ENCODE results near the gene SEC31A. TPM values are rescaled to one million over a fixed set of nuclear protein-coding genes. Genes with fewer than 3 reads are reported as not detected.

SEC31A gene
- total and polyA plus RNA-seq, 2 of the 4 experiments (the other 2 are of a cell fraction): 278 to 366 TPM

GRCh38 chr4:82825425-82825824 lies 65.5 kb downstream of the SEC31A start:
- 85% methylated on average over 3 of the region's 3 CpGs; no CpG with 5 or more reads in 1 of the 2 experiments for WGBS, 2 experiments (ENCODE audit: extremely low coverage in 2 of 2, insufficient read length in 1 of 2)
- no peaks in the 10 kb centered on the region for H3K27me3 ChIP-seq (ENCODE audit: control insufficient read depth, insufficient read depth, low read length)
- H3K9me3 ChIP-seq (ENCODE audit: control insufficient read depth, insufficient read depth, low read length): no peaks in the 10 kb centered on the region
- no peak overlapping the region for H2BK20ac ChIP-seq (ENCODE audit: low read depth, low read length)
- no peak overlapping the region for H3K14ac ChIP-seq (replicated peaks; ENCODE audit: low read depth, low read length)
- TF ChIP-seq, protein P1, sequence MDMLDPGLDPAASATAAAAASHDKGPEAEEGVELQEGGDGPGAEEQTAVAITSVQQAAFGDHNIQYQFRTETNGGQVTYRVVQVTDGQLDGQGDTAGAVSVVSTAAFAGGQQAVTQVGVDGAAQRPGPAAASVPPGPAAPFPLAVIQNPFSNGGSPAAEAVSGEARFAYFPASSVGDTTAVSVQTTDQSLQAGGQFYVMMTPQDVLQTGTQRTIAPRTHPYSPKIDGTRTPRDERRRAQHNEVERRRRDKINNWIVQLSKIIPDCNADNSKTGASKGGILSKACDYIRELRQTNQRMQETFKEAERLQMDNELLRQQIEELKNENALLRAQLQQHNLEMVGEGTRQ (IDR thresholded peaks at IDR 0.05; ENCODE audit: low read depth, low read length): no peak
- TF ChIP-seq POLR2A (IDR thresholded peaks at IDR 0.05; ENCODE audit: low read depth, low read length) (no peak), CHD1 (IDR thresholded peaks at IDR 0.05; ENCODE audit: low read depth, low read length) (no peak), MXI1 (IDR thresholded peaks at IDR 0.05; ENCODE audit: borderline replicate concordance, low read depth, low read length) (no peak), CEBPB (IDR thresholded peaks at IDR 0.05; ENCODE audit: low read depth, low read length) (no peak), MAZ (IDR thresholded peaks at IDR 0.05; ENCODE audit: borderline replicate concordance, low read depth, low read length) (no peak), SMC3 (IDR thresholded peaks at IDR 0.05; ENCODE audit: low read depth, low read length) (no peak), MAFK (IDR thresholded peaks at IDR 0.05; ENCODE audit: low read depth, low read length) (no peak), FOS (IDR thresholded peaks at IDR 0.05; ENCODE audit: low read depth, low read length) (no peak), NFE2L2 (IDR thresholded peaks at IDR 0.05; ENCODE audit: low read depth, low read length) (no peak), RFX5 (IDR thresholded peaks at IDR 0.05; ENCODE audit: low read depth, low read length) (no peak)
- TF ChIP-seq, protein P2, sequence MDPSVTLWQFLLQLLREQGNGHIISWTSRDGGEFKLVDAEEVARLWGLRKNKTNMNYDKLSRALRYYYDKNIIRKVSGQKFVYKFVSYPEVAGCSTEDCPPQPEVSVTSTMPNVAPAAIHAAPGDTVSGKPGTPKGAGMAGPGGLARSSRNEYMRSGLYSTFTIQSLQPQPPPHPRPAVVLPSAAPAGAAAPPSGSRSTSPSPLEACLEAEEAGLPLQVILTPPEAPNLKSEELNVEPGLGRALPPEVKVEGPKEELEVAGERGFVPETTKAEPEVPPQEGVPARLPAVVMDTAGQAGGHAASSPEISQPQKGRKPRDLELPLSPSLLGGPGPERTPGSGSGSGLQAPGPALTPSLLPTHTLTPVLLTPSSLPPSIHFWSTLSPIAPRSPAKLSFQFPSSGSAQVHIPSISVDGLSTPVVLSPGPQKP (IDR thresholded peaks at IDR 0.05; ENCODE audit: borderline replicate concordance, low read depth, low read length): no peak
- TF ChIP-seq, protein P3, sequence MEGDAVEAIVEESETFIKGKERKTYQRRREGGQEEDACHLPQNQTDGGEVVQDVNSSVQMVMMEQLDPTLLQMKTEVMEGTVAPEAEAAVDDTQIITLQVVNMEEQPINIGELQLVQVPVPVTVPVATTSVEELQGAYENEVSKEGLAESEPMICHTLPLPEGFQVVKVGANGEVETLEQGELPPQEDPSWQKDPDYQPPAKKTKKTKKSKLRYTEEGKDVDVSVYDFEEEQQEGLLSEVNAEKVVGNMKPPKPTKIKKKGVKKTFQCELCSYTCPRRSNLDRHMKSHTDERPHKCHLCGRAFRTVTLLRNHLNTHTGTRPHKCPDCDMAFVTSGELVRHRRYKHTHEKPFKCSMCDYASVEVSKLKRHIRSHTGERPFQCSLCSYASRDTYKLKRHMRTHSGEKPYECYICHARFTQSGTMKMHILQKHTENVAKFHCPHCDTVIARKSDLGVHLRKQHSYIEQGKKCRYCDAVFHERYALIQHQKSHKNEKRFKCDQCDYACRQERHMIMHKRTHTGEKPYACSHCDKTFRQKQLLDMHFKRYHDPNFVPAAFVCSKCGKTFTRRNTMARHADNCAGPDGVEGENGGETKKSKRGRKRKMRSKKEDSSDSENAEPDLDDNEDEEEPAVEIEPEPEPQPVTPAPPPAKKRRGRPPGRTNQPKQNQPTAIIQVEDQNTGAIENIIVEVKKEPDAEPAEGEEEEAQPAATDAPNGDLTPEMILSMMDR (conservative IDR thresholded peaks at IDR 0.05; ENCODE audit: low read depth, low read length): no peak
- peaks cover 21 to 38% of the 10 kb centered on the region in 2 experiments for H3K79me1 ChIP-seq (ENCODE audit: low read depth in 1 of 2, low read length in 2 of 2)
- H3K27ac ChIP-seq (ENCODE audit: insufficient read depth, low read length): no peak overlapping the region
- H3K9ac ChIP-seq (ENCODE audit: low read depth, low read length): no peak overlapping the region
- H3K9me1 ChIP-seq (ENCODE audit: insufficient read depth, low read length): no peaks in the 10 kb centered on the region
- H2BK120ac ChIP-seq (ENCODE audit: low read depth, low read length): no peak overlapping the region
- H4K8ac ChIP-seq (ENCODE audit: low read depth in 2 of 2, low read length in 2 of 2): no peak overlapping the region
- H4K91ac ChIP-seq (ENCODE audit: insufficient read depth, low read depth, low read length): no peak overlapping the region
- H4K20me1 ChIP-seq (ENCODE audit: insufficient read depth, low read length): peaks cover 12% of the 10 kb centered on the region; the same call in 1 of the 2 replicates
- no peak overlapping the region for H3K4me2 ChIP-seq (ENCODE audit: low read depth, low read length)
- CTCF ChIA-PET: interaction anchor here (0.6 kb wide), 1 partner anchor 250 kb away, joined by 3 read pairs; no protein-coding TSS in a partner anchor
- no peak overlapping the region for H4K5ac ChIP-seq (ENCODE audit: low read depth, low read length)
- H2AK5ac ChIP-seq (ENCODE audit: low read depth, low read length): no peak overlapping the region
- no TSS peak for BruUV-seq (replicated peaks)
- H2AFZ ChIP-seq (replicated peaks; ENCODE audit: low read length, poor library complexity): no peak overlapping the region
- H3K4me3 ChIP-seq (ENCODE audit: insufficient read depth, low read depth, low read length): no peak overlapping the region
- DNase-seq: no peak
- H3K18ac ChIP-seq (ENCODE audit: low read depth, low read length): no peak overlapping the region
- H3K36me3 ChIP-seq (ENCODE audit: control insufficient read depth, insufficient read depth, low read length): peaks cover 65% of the 10 kb centered on the region
- POLR2A ChIA-PET (ENCODE audit: unreplicated experiment): no interaction called here
- ATAC-seq (ENCODE audit: low read depth): no peak
- no peak overlapping the region for H3K56ac ChIP-seq (ENCODE audit: extremely low read depth, insufficient read depth, low read length)
- dilution Hi-C loops (cut with HindIII; ENCODE audit: low sequenced_read_pairs, unreplicated experiment): no loop called here
- H2AK9ac ChIP-seq (replicated peaks; ENCODE audit: low read depth, low read length, poor library complexity): no peak overlapping the region
- H2BK5ac ChIP-seq (ENCODE audit: low read depth, low read length, poor library complexity, severe bottlenecking): peak overlapping the region; percentile 14
- intact Hi-C loops (cut with micrococcal nuclease): no loop called here
- in situ Hi-C loops (cut with MboI; ENCODE audit: low sequenced_read_pairs): loop anchor here (10.0 kb wide), 1 partner anchor 361 kb away; no protein-coding TSS in a partner anchor
- peaks cover 7% of the 10 kb centered on the region for H3K4me1 ChIP-seq (ENCODE audit: control insufficient read depth, insufficient read depth, low read length)
- no peak overlapping the region for H3K4ac ChIP-seq (ENCODE audit: low read depth, low read length)
- H2BK15ac ChIP-seq (ENCODE audit: low read depth, low read length): no peak overlapping the region
- no peak overlapping the region for H3K23ac ChIP-seq (ENCODE audit: low read depth, low read length)

All from IMR-90 (cell line).